Fibroblast of lung (primary cell): Measurements from ENCODE around the gene MSH3. TPM values are rescaled to one million over a fixed set of nuclear protein-coding genes. Genes with fewer than 3 reads are reported as not detected.

Source experiments
- DNase-seq, 2 donors: peaks; one replicate each; pipeline versions ENCODE4 v3.0.0 to v3.0.0-alpha.2; 2010; ENCODE audit warnings: low read depth in 2 of 2
- H2AFZ ChIP-seq: 2 replicates; pipeline ENCODE4 v1.5.1; 2012; ENCODE audit warnings: low read length, control low read depth, inconsistent platforms
- H3K27ac ChIP-seq: 2 replicates; pipeline ENCODE4 v1.5.1; 2011; ENCODE audit warnings: low read length, control low read depth; ENCODE audit not compliant: insufficient read depth
- H3K27me3 ChIP-seq: 2 replicates; pipeline ENCODE4 v1.5.1; 2011; ENCODE audit warnings: mild to moderate bottlenecking, low read length; ENCODE audit not compliant: control insufficient read depth, insufficient read depth
- H3K36me3 ChIP-seq: 2 replicates; pipeline ENCODE4 v1.5.1; 2011; ENCODE audit warnings: low read length; ENCODE audit not compliant: control insufficient read depth, insufficient read depth
- H3K4me1 ChIP-seq: 2 replicates; pipeline ENCODE4 v1.5.1; 2011; ENCODE audit warnings: low read length; ENCODE audit not compliant: control insufficient read depth, insufficient read depth; ENCODE audit errors: extremely low read depth
- H3K4me2 ChIP-seq: 2 replicates; pipeline ENCODE4 v1.5.1; 2011; ENCODE audit warnings: low read length, control low read depth; ENCODE audit not compliant: insufficient read depth; ENCODE audit errors: extremely low read depth
- H3K4me3 ChIP-seq, 4 experiments: fragments of 200-600 bp in 1 of 4; sonication (generic) in 1 of 4; replicated peaks in 1 of 4; 2 replicates each; pipeline ENCODE4 v1.5.1; 2011 to 2016; ENCODE audit warnings: low read length in 4 of 4, low read depth in 3 of 4, mild to moderate bottlenecking in 3 of 4, control low read depth in 2 of 4, inconsistent platforms in 1 of 4, mixed read lengths in 1 of 4; ENCODE audit not compliant: insufficient read depth in 1 of 4; ENCODE audit errors: control extremely low read depth in 1 of 4
- H3K79me2 ChIP-seq: 2 replicates; pipeline ENCODE4 v1.5.1; 2012; ENCODE audit warnings: mild to moderate bottlenecking, low read length, inconsistent platforms; ENCODE audit not compliant: control insufficient read depth, insufficient read depth
- H3K9ac ChIP-seq: 2 replicates; pipeline ENCODE4 v1.5.1; 2011; ENCODE audit warnings: mild to moderate bottlenecking, low read length, control low read depth; ENCODE audit not compliant: insufficient read depth
- H3K9me3 ChIP-seq: 2 replicates; pipeline ENCODE4 v1.5.1; 2012; ENCODE audit warnings: low read depth, low read length; ENCODE audit not compliant: control insufficient read depth, insufficient read depth
- H4K20me1 ChIP-seq: 2 replicates; pipeline ENCODE4 v1.5.1; 2011; ENCODE audit warnings: low read length; ENCODE audit not compliant: control insufficient read depth, insufficient read depth; ENCODE audit errors: extremely low read depth
- CTCF ChIP-seq, 2 donors: IDR thresholded peaks in 1 of 2; conservative IDR thresholded peaks in 1 of 2; 1 replicate in 1 of 2; 2 replicates in 1 of 2; pipeline ENCODE4 v1.5.1; 2011 to 2012; ENCODE audit warnings: low read length in 2 of 2, control low read depth in 1 of 2, inconsistent platforms in 1 of 2, low read depth in 1 of 2, mild to moderate bottlenecking in 1 of 2
- EZH2 ChIP-seq: IDR thresholded peaks from 2 replicates; pipeline ENCODE4 v1.5.1; 2012; ENCODE audit warnings: low read length, control low read depth, mild to moderate bottlenecking; ENCODE audit errors: missing control alignments
- polyA plus RNA-seq, 2 donors: library from polyadenylated mRNA; depleted of rRNA in 1 of 2; stranded (reverse) in 1 of 2; unstranded in 1 of 2; fragments of >200 nt; gene quantifications; 2 replicates each; pipeline ENCODE4 v1.2.1, GENCODE V29; 2011 to 2012; ENCODE audit warnings: missing spikeins in 1 of 2
- total RNA-seq: library from RNA; depleted of rRNA; stranded (reverse); fragments of >200 nt; gene quantifications from 2 replicates; pipeline ENCODE4 v1.2.1, GENCODE V29; 2014

MSH3 gene
- total and polyA plus RNA-seq, 2 donors (not counting 1 experiment from before 2014, with no cell fraction given), result 9.1 to 14.4 TPM

DNA sequence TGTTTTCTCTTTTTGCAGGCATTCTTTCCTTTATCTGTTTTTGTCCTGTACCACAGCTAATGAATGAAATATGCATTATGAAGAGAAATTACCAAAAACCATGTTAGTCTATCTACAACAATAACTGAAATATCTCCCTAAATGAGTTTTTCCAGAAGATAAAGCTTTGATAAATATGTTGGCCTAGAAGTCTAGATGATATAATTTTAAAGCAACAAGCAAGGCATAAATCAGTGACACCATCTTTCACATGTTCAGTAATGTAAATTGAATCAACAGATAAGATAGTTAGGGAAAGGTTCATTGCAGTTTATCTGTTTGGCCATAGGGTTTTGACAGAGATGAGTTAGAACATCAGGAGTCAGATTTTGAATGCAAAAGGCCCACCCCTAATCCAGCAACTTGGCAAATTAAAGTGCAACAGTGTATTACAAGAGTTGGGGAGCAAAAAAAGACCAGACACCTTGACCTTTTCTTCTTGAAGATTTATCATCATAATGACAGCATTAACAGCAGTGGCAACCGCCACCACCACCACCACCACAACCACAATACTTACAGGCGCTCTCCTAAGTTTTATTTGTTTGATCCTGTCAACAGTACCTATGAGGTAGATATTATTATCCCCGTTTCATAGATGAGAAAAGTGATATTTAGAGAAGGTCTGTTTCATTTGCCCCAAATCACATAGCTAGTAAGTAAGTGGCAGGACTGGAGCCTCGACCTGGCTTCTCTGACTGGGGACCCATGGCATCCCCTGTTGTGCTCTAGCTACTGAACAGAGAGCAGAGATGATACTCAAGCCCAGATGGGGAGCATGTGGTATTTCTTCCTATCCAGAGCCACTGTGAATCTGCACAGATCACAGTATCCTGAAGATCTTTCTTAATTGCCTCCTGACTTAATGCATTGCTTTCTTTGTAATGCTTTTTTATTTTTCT lies 123.2 kb downstream of the MSH3 start:
- no peaks in the 10 kb centered on the region for H3K4me1 ChIP-seq
- no peak overlapping the region for H3K9ac ChIP-seq
- H3K36me3 ChIP-seq, result peaks cover 2% of the 10 kb centered on the region
- no peak overlapping the region for H3K27ac ChIP-seq
- no peaks in the 10 kb centered on the region for H4K20me1 ChIP-seq
- no peak overlapping the region for H2AFZ ChIP-seq
- no peaks in the 10 kb centered on the region for H3K79me2 ChIP-seq
- no peak overlapping the region for H3K4me2 ChIP-seq
- no peaks in the 10 kb centered on the region for H3K9me3 ChIP-seq
- no peak for DNase-seq
- no peak for TF ChIP-seq CTCF (conservative IDR thresholded peaks at IDR 0.05 in 1 of 2, IDR thresholded peaks at IDR 0.05 in 1 of 2; ENCODE audit: low read depth in 1 of 2, low read length in 2 of 2)
- TF ChIP-seq EZH2, result no peak
- H3K4me3 ChIP-seq, result no peak overlapping the region
- no peaks in the 10 kb centered on the region for H3K27me3 ChIP-seq

- Histone ChIP-seq H3K4me1 (no peaks in the 10 kb centered on the region), H4K20me1 (no peaks in the 10 kb centered on the region), H3K27me3 (no peaks in the 10 kb centered on the region), H3K9ac (no peak overlapping the region), H3K36me3 (peaks cover 2% of the 10 kb centered on the region), H3K27ac (no peak overlapping the region), H3K4me2 (no peak overlapping the region), H3K4me3 (no peak overlapping the region), H3K9me3 (no peaks in the 10 kb centered on the region), H2AFZ (no peak overlapping the region), H3K79me2 (no peaks in the 10 kb centered on the region)
- DNase-seq, result no peak
- TF ChIP-seq CTCF (conservative IDR thresholded peaks at IDR 0.05 in 1 of 2, IDR thresholded peaks at IDR 0.05 in 1 of 2; ENCODE audit: low read depth in 1 of 2, low read length in 2 of 2) (no peak), EZH2 (no peak)
Observed at GRCh38 chr5:80780024-80780423, 125.6 kb downstream of the MSH3 start.

- no peak for TF ChIP-seq CTCF (conservative IDR thresholded peaks at IDR 0.05 in 1 of 2, IDR thresholded peaks at IDR 0.05 in 1 of 2; ENCODE audit: low read depth in 1 of 2, low read length in 2 of 2)
- TF ChIP-seq EZH2, result no peak
- H2AFZ ChIP-seq, result no peak overlapping the region
- no peaks in the 10 kb centered on the region for H3K79me2 ChIP-seq
- no peak overlapping the region for H3K4me3 ChIP-seq
- no peaks in the 10 kb centered on the region for H3K9me3 ChIP-seq
- no peaks in the 10 kb centered on the region for H3K27me3 ChIP-seq
- H3K9ac ChIP-seq, result no peak overlapping the region
- DNase-seq, result no peak
- peaks cover 2% of the 10 kb centered on the region for H3K36me3 ChIP-seq
- H3K27ac ChIP-seq, result no peak overlapping the region
- no peak overlapping the region for H3K4me2 ChIP-seq
- H3K4me1 ChIP-seq, result no peaks in the 10 kb centered on the region
- H4K20me1 ChIP-seq, result no peaks in the 10 kb centered on the region
Observed at GRCh38 chr5:80780761-80781285, 126.4 kb downstream of the MSH3 start.
